ENCODE results near the gene CUTA.

Gene CUTA

GRCh38 chr6:33438978-33439594 is 21.2 kb upstream of the CUTA start:
- no peak for DNase-seq

DNA sequence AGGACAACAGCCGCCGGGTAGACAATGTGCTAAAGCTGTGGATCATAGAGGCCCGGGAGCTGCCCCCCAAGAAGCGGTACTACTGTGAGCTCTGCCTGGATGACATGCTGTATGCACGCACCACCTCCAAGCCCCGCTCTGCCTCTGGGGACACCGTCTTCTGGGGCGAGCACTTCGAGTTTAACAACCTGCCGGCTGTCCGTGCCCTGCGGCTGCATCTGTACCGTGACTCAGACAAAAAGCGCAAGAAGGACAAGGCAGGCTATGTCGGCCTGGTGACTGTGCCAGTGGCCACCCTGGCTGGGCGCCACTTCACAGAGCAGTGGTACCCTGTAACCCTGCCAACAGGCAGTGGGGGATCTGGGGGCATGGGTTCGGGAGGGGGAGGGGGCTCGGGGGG is 19.8 kb upstream of the CUTA start:
- no peak for DNase-seq

DNA sequence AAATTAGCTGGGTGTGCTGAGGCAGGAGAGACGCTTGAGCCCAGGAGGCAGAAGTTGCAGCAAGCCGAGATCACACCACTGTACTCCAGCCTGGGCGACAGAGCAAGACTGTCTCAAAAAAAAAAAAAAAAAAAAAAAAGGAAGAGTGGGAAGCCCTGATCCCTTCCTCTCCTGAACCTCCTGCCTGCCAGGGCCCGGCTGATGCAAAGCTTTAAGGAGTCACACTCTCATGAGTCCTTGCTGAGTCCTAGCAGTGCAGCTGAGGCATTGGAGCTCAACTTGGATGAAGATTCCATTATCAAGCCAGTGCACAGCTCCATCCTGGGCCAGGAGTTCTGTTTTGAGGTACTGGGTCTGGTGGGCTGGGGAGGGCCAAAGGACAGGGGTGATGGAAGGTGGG is 17.1 kb upstream of the CUTA start:
- no peak for DNase-seq

DNA sequence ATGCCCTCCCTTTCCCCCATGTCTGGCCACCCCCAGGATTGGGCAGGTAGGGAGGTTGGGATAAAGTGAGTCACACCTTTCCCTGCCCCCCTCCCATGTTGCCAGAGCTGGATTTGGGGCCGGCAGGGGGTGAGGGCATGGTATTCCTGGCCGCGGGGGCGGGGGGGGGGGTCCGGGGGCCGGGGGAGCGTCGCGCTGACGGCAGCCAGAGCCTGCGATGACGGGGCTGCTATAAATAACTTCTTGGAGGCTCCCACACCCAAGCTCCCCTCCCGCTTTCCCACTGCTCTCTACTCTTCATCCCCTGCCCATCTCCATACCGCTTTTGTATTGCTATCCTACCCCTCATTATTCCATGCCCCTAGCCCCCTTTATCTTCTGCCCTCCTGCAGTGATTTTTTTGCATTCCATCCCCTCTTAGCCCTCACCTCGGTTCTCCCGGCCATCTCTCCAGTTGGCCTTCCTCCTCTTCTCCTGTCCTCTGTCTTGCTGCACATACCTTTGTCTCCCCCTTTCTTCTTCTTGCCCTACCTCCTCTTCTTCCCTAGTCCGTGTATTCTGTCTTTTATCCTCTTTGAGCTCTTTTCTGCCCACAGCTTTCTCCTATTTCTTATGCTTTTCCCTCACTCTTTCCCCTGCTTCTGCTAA is 15.8 kb upstream of the CUTA start:
- DNase-seq = no peak

GRCh38 chr6:33433001-33433543 is 15.2 kb upstream of the CUTA start:
- no peak for DNase-seq

DNA sequence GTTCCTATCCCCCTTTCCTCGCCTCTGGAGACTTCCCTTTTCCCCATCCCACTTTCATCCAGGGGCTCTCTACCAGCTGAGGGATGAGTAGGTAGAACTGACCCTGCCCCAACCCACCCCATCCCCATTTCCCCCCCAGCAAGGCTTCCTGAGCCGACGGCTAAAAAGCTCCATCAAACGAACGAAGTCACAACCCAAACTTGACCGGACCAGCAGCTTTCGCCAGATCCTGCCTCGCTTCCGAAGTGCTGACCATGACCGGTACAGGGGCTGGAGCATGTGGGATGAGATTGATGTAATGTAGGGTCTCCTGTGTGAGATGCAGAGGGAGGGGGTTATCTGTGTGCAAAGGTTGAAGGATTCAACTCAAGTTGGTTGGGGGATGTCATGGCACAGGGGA is 14.6 kb upstream of the CUTA start:
- no peak for DNase-seq

- DNase-seq = no peak
Observed at GRCh38 chr6:33431880-33432541, 14.1 kb upstream of the CUTA start.

- DNase-seq = no peak
Observed at GRCh38 chr6:33430991-33431879, 13.3 kb upstream of the CUTA start.

DNA sequence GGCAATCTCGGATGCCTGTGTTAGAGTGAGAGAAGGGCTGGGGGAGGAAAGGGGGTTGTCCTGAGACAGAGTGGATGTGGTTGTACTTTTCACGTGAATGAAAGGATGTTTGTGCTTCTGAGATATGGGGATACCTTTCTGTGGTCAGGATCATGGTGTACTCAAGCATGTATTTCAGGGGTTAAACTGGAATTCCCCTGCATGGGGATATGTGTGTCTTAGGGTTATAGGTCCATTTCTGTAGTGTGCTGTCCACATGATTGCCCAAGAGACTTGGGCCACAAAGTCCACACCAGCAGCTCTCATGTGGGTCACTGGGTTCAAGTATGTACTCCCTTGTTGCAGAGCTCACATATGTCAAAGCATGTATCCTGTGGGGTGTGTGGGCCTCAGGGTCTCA is 12.4 kb upstream of the CUTA start:
- no peak for DNase-seq

DNA sequence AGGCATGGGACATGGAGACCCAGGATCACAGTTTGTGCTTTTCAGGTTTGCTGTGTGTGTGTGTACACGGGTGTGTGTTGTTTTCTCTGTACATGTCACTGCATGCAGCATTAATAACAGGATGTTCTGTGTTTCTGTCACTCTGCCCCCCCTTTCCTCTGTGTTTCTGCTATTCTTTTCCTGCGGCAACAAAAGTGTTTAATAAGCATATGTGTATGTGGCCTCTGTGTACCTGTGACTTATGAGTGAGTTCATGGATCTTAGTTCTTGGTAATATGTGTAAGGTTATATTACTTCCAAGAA is 11.8 kb upstream of the CUTA start:
- DNase-seq = no peak

GRCh38 chr6:33428966-33429749 is 11.3 kb upstream of the CUTA start:
- DNase-seq = no peak

DNA sequence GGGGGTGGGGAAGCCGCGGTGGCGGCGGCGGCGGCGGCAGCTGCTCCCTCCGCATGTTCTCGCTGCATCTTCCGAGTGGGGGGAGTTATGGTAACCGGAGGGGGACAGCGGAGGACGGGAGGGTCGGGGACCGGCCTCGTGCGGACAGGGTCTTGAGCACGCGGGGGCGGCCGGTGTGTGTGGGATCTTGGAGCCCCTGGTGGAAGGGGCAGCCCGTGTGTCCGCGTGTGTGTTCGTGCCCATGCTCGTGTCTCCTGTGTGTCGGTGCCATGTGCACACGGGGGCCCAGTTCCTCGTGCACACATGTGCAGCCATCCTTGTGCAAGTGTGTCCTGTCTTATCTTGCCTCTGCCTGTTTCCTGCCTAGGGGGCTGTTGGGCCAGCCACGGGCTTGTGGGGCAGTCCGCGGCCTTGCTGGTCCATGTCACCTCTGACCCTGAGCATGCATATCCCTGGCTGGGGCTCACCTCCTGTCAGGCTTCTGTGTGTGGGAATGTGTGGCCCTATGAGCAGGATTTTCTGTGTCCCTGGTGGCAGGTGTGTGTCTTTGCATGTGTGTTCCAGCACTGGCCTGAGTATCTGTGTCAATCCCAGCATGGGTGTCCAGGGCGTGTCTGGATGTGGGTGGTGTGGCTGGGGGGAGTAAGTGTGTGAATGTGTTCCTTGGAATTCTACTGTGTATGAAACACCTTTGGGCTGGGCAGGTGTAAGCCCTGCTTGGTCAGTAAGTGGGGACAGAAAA is 10.5 kb upstream of the CUTA start:
- no peak for DNase-seq

GRCh38 chr6:33427585-33428223 is 9.8 kb upstream of the CUTA start:
- no peak for DNase-seq

DNA sequence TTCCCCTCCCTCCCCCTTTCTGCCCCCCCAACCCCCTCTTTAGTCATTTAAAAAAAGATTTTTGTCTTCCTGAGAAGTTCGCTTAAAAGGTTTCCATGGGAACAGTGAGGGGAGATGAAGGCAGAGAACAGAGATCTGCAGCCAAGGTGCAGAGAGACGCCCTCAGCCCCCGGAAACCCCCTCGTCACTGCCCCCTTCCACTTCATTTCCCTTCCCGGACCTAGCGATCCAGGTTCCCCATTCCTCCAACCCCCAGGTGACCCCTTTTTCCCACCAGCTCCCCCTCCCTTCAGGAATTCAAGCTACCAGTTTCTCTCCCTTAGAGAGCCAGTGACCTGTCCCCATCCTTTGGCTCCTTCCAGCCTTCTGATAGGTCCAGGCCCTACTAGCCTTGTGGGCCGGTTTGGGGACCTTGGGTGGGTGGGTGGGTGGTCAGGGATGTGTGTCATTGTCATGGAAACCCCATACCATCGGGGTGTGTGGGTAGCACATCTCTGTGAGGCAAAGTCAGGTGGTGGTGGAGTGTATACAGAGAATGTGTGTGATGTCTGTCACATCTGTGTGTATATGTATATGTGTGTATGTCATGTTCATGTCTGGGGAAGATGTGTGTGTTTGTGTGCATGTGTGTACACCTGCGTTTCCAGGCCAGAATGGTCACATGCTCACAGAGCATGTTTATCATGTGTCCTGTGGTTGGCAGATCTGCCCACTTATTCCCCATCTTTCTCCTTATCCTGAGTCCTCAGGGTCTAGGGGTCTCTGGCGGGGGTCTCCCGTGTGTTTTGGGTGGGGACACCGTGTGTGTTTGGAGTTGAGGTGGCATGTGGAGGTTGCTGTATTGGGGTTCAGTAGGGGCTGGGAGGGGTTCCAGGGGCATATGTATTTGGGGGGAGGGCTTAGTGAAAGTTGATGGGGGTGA is 8.9 kb upstream of the CUTA start:
- no peak for DNase-seq

GRCh38 chr6:33425668-33426577 is 8.0 kb upstream of the CUTA start:
- DNase-seq = peak; percentile 40

DNA sequence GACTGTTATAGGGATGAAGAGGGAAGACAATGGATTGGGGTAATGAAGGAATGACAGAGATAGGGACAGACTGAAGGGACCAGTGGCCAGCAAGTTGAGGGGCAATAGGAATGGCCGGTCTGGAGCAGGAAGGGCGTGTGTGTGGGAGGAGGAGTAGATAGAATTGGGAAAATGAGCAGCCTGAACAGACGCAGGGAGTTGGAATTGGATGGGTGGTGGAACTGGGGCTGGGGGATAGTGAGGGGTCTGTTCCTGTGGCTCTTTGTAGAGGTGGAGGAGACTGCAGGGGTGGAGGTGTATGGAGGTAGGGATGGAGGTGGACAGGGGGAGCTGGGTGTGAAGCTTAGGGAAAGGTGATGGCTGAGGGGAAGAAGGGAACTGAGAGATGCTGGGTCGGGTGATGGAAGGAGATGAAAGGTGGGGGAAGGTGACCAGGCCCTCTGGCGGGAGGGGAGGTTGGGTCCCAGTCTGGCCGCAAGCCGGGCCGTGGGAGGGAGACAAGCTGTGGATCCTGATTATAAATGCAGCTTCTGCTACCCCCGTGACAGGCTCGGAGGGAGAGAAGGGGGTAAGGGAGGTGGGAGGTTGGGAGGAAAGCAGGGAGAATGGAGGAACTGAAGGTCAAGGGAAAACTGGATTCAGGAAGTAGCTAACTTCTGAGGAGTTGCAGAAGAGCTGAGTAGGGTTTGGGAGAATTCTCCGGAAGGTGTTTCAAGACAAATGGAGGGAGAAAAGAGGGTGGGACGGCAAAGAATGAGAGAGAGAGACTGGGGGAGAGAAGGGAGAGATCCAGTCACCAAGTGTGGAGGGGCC is 7.2 kb upstream of the CUTA start:
- DNase-seq = no peak

GRCh38 chr6:33423777-33424176 is 5.9 kb upstream of the CUTA start:
- DNase-seq = no peak

- no peak for DNase-seq
Observed at GRCh38 chr6:33421344-33421643, 3.4 kb upstream of the CUTA start.

Measured in NCI-H1092 treated with DMSO at 0.1 percent for 48 hours (cell line).